Measurements from ENCODE around the gene TLCD5.
A peak's percentile ranks its signal among the peaks of the same experiment; 100 is the strongest.

Gene TLCD5

GRCh38 chr11:120305286-120305685 is 19.8 kb upstream of the TLCD5 start:
- ChIA-PET CTCF (interaction anchor here (0.6 kb wide), 1 partner anchor 12 kb away, joined by 7 read pairs; no protein-coding TSS in a partner anchor), POLR2A (ENCODE audit: low non-redundant PET) (no interaction called here)
- H3K27ac ChIP-seq: no peak overlapping the region
- no peak for TF ChIP-seq CTCF (conservative IDR thresholded peaks at IDR 0.05; ENCODE audit: low read depth)
- no peak for DNase-seq (ENCODE audit: low spot score)

- POLR2A ChIA-PET (ENCODE audit: low non-redundant PET): no interaction called here
- CTCF ChIA-PET: interaction anchor here (0.6 to 0.8 kb wide), 4 partner anchors 28 to 983 kb away, joined by 3 to 4 read pairs (median 3); no protein-coding TSS in a partner anchor
- DNase-seq (ENCODE audit: low spot score): peak; percentile 89
- TF ChIP-seq CTCF (conservative IDR thresholded peaks at IDR 0.05; ENCODE audit: low read depth): no peak; the same call in 1 of the 2 replicates
- peak overlapping the region; percentile 48 for H3K27ac ChIP-seq
Measured at GRCh38 chr11:120306519-120307242, 18.4 kb upstream of the TLCD5 start.

GRCh38 chr11:120307476-120307875 is 17.6 kb upstream of the TLCD5 start:
- no peak for TF ChIP-seq CTCF (conservative IDR thresholded peaks at IDR 0.05; ENCODE audit: low read depth)
- peak overlapping the region; percentile 48; the same call in 1 of the 2 replicates for H3K27ac ChIP-seq
- DNase-seq (ENCODE audit: low spot score): no peak
- ChIA-PET POLR2A (ENCODE audit: low non-redundant PET) (no interaction called here), CTCF (interaction anchor here (0.6 kb wide), 1 partner anchor 117 kb away, joined by 3 read pairs; no protein-coding TSS in a partner anchor)

GRCh38 chr11:120308081-120308480 is 17.0 kb upstream of the TLCD5 start:
- CTCF ChIA-PET: no interaction called here

GRCh38 chr11:120310870-120311269 is 14.2 kb upstream of the TLCD5 start:
- TF ChIP-seq CTCF (conservative IDR thresholded peaks at IDR 0.05; ENCODE audit: low read depth): no peak
- DNase-seq (ENCODE audit: low spot score): no peak
- H3K27ac ChIP-seq: no peak overlapping the region
- CTCF ChIA-PET: interaction anchor here (1.1 kb wide), 1 partner anchor 11 kb away, joined by 4 read pairs; no protein-coding TSS in a partner anchor
- POLR2A ChIA-PET (ENCODE audit: low non-redundant PET): no interaction called here

More at GRCh38 chr11:120308081-120308480, 17.0 kb upstream of the TLCD5 start:
- DNase-seq (ENCODE audit: low spot score): no peak
- TF ChIP-seq CTCF (conservative IDR thresholded peaks at IDR 0.05; ENCODE audit: low read depth): no peak
- POLR2A ChIA-PET (ENCODE audit: low non-redundant PET): no interaction called here
- H3K27ac ChIP-seq: no peak overlapping the region

- DNase-seq (ENCODE audit: low spot score): no peak
- no peak overlapping the region for H3K27ac ChIP-seq
- TF ChIP-seq CTCF (conservative IDR thresholded peaks at IDR 0.05; ENCODE audit: low read depth): no peak
- ChIA-PET CTCF (interaction anchor here (0.9 kb wide), 1 partner anchor 15 kb away, joined by 4 read pairs; no protein-coding TSS in a partner anchor), POLR2A (ENCODE audit: low non-redundant PET) (no interaction called here)
Measured at GRCh38 chr11:120314861-120315260, 10.2 kb upstream of the TLCD5 start.

Measured in RWPE1 (cell line).